T47D (cell line): ENCODE data around the gene RIN3.

Experiments used
- DNase-seq, 2 experiments: peaks; one replicate each; pipeline versions ENCODE4 v3.0.0 to v3.0.0-alpha.2; 2011 to 2012; ENCODE audit warnings: low read depth in 1 of 2, low spot score in 1 of 2
- JUND ChIP-seq: IDR thresholded peaks from 2 replicates; pipeline ENCODE4 v1.6.1; 2012; ENCODE audit warnings: low read depth
- in situ Hi-C: cut with HindIII; loops from 2 replicates; pipeline ENCODE4 v1.10.0; 2016; ENCODE audit warnings: low sequenced_read_pairs, low pct_unique_long_range_greater_than_20kb

The RIN3 gene

DNA sequence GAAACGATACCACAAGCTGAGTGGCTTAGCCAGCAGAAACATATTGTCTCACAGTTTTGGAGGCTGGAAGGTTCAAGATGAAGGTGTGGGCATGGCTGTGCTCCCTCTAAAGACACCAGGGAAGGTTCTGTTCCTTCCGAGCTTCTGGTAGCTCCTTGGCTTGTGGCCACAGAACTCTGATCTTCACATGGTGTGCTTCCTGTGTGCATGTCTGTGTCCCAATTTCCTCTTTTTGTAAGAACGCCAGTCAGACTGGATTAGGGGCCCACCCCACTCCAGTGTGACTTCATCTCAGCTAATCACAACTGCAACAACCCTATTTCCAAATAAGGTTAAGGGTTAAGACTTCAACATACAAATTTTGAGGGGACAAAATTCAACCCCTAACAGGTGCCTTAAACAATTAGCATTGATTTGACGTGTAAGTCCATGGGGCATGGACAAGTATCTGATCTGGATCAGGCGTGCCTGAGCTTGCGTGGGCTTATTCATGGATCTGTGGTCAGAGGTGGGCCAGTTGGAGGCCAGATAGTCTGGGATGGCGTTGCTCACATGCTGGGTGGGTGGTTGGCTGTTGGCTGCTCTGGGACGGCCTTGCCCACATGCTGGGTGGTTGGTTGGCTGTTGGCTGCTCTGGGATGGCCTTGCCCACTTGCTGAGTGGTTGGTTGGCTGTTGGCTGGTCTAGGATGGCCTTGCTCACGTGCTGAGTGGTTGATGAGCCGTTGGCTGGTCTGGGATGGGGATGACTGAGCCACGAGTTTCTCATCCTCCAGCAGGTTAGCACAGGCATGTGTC lies 146.4 kb downstream of the RIN3 start:
- in situ Hi-C loops: no loop called here
- TF ChIP-seq JUND: no peak
- DNase-seq: no peak

DNA sequence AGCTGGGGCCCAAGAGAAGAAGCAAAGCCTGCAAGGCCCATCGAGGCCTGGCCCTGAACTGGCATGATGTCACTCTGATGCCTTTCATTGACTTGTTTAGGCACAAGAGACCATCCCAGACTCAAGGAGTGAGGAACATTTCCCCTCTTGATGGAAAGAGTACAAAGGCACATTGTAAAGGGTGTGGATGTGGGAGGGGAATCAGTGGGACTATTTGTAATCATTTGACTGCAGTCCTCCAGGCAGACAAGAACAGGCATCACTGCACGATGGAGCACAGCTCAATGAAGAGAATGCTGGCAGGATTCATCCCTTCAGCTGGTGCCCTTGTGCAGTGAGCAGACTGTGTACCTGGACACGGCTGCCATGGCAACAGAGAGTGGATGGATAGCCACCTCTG lies 147.0 kb downstream of the RIN3 start:
- no peak for TF ChIP-seq JUND
- in situ Hi-C loops: no loop called here

DNA sequence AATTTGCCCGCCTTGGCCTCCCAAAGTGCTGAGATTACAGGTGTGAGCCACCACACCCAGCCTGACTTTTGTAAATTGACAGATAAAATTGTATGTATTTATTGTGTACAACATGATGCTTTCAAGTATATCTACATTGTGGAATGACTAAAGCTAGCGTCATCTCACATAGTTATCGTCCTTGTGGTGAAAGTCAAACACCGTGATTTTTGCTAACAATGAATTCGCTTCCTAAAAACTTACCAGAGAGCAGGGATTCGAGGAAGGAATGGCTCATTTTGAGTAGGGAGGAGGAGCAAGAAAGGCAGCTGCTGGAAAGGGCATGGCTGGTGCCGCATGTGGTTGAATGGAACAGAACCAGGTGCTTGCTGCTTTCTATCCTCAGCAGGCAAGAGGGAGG lies 149.5 kb downstream of the RIN3 start:
- TF ChIP-seq JUND: no peak
- in situ Hi-C loops: no loop called here
- no peak for DNase-seq

More for the DNA sequence above, 147.0 kb downstream of the RIN3 start:
- DNase-seq: no peak

DNA sequence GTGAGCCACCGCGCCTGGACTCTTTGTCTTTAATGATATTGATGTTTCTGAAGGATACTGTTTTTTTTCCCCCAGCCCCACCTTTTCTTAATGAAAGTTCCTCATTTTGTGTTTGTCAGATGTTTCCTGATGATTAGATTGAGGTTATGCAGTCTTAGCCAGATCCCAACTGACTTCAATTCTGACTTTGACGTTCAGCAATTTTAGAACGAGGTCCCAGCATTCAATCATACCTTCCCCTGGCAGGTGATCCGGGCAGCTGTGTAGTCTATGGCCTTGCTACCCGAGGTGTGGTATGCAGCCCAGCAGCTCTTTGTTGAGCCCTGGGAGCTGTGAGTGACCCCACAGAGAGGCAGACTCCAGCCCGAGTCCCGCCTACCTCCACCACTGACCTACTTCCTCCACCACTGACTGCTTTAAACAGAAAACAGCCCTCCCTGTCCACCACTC lies 152.1 kb downstream of the RIN3 start:
- in situ Hi-C loops: no loop called here
- TF ChIP-seq JUND: no peak
- no peak for DNase-seq

DNA sequence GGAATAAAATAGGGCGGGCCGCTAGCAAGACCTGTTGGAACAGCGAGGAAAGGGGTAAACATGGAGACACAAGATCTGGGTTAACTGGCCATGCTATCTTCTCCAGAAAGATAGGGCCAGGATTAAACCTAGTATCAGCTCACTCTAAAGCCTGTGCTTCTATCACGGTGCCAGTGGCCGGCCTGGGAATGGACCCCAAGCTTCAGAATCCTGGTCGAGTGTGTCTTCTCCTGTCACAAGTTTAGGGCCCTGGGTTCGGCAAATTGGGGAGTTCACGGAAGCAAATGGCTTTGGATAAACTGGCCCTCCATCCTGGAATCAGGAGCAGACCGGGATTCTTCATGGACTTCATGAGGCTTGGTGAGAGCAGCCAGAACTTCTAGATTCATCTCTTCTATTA lies 152.7 kb downstream of the RIN3 start:
- DNase-seq: no peak
- no peak for TF ChIP-seq JUND
- in situ Hi-C loops: no loop called here

DNA sequence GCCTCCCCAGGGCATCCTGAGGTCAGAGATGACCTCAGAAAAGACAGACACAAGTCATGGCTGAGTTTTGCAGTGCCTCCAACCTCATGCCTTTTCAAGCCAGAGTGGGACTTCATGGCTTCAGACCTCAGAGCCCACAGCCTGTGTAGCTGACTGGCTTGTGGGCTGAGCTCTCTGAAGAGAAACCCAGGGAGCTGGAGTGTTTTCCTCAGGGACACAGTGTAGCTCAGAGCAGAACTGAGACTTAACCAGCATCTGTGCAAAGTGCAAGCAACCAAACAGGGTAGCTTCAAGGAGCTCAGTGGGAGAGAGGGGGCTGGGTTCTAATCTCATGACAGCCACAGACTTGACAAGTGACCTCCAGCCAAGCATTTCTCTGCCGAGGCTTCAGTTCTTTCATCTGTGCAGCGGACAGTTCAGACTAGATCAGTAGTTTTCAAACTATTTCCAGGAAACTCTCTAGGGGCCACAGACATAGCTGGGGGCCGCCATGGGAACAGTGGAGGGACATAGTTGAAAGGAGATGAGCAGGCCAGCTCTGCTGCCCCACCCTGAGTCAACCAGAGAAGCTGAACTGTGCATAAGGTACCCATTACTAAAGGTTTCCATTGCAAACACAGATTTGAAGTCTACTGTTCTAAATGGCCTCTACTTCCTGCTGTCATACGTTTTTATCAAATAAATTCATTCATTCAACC lies 154.8 kb downstream of the RIN3 start:
- no peak for DNase-seq
- in situ Hi-C loops: no loop called here
- no peak for TF ChIP-seq JUND

DNA sequence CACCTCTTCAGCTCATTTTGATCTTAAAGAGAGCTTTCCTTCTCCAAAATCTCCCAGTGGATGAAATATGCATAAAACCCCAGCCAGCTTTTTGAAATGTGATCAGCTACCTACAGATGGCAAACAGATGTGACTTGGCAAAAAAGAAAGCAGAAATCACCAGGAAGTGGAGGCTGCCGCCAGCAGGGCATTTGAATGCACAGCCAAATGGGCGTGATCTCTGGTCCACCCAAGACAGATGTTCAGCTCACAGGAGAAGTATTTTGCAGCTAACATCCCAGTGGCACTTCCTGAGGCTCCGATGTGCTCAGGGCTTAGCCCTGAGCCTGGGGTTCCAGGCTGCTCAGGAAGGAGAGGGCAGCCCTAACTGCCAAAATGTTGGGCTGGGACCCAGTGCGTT lies 156.6 kb downstream of the RIN3 start:
- DNase-seq: no peak
- TF ChIP-seq JUND: no peak
- in situ Hi-C loops: no loop called here

DNA sequence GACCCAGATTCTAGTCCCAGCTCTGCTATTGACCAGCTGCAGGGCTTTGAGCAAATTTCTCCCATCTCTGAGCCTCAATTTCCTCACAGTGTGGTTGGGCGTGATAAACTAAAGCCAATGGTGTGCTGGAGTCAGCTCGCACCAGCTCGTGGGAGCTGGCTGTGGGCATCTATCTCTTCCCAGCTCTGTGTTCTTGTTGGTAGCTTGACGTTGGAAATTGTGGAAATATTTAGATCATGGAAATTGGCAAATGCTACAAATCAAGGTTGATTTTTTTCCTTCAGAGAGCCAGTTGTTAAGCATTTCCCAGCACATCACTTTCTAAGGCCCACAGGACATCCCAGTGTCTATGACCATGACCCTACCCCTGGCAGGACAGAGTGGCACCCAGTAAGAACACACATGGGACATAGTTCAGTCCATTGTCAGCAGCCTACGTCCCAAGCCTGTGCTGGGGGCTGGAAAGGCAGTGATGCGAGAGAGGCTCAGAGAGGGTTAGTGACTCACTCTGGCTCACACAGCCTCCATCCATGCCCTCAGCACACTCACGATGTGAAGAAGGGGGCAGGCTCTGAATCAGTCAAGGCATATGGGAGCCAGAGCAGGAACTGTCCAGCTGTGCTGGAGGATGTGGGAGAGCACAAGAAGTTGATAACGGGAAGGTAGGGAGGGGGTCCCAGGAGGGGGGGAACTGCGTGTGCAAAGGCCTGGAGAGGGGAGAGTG lies 157.2 kb downstream of the RIN3 start:
- DNase-seq: no peak
- in situ Hi-C loops: no loop called here
- no peak for TF ChIP-seq JUND

DNA sequence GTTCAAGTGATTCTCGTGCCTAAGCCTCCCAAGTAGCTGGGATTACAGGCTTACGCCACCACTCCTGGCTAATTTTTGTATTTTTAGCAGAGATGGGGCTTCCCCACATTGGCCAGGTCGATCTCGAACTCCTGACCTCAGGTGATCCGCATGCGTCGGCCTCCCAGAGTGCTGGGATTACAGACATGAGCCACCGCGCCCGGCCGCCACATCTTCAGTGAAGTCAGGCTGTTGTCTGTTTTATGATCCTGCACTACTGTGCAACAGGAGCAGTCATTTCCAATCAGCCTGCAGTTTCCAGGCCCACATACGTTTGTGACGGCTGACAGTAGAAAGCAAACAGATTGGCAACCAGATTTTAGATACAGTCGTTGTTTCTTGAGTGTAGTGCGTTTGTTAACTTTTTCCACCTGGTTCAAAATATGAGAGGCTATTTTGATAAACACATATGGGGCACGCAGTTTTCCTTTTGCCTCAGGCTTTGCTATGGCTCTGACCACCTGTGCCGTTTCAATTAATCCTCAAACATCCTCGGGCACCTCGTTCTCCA lies 160.1 kb downstream of the RIN3 start:
- TF ChIP-seq JUND: no peak
- DNase-seq: no peak
- in situ Hi-C loops: no loop called here

DNA sequence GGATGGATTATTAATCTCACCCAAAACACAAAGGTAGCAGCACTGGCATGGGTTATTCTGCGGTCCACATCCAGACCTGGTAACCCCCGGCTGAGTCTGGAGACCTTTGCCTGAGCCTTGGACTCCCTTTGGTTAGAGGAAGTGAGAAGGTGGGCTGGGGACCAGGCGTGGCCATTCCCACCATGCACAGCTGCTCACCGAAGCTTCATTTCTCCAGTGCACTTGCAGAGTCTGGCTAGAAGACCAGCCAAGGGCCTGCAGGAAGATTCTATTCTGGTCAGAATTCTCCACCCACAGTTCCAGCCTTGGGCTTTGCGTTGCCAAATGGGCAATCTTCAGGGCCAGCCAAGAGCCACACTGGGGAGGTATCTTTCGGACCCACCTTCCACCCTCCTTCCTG lies 161.8 kb downstream of the RIN3 start:
- DNase-seq: no peak
- no peak for TF ChIP-seq JUND
- in situ Hi-C loops: no loop called here

DNA sequence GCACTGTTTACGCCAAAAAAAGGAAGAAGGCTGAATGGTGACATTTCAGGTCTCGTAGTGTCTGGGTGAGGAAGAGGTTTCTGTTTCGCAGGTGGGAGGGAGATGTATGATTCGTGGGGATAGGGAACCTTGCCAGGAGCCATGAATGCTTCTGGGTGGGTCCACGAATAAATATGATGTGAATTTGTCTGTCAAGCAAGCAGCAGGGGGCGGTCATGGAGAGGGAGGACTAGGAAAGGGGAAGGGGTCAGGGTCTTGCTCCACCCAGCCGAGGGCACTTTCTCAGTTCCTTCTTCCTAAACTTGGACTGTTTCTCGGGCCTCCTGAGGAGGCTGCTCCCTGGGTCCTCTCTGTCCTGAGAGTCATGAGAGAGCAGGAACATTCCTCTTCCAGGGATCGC lies 162.4 kb downstream of the RIN3 start:
- TF ChIP-seq JUND: no peak
- in situ Hi-C loops: no loop called here
- DNase-seq: no peak

DNA sequence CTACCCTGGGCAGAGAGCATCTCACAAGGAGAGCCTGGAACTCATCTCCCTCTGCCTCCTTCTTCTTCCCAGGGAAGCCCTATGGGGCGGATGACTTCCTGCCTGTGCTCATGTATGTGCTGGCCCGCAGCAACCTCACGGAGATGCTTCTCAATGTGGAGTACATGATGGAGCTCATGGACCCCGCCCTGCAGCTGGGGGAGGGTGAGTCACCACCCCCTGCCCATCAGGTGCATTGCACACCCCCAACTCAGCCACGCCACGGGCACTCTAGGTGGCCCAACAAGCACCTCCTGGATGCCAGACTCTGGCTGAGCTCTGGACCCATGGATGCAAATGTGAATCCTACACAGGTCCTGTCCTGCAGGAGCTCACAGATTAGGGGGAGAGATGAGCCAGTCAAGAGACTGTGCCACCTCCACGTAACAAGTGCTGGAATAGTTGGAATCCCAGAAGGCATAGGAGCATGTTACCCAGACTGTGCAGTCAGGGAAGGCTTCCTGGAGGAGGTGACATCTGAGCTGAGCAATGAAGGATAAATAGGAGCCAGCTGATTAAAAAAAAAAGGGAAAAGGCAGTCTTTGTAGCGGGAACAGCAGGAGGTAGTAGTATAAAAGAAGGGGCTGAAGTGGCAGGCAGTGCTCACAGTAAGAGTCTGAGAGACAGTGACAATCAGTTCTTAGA lies 163.0 kb downstream of the RIN3 start:
- DNase-seq: no peak
- in situ Hi-C loops: no loop called here

More for the DNA sequence above, 163.0 kb downstream of the RIN3 start:
- TF ChIP-seq JUND: no peak
